SH-SY5Y (cell line): Measurements from ENCODE around the gene E2F8.

Experiments
- GATA2 ChIP-seq: IDR thresholded peaks from 2 replicates; pipeline ENCODE4 v1.6.1; 2011; ENCODE audit warnings: mild to moderate bottlenecking, low read depth, low read length
- GATA3 ChIP-seq: IDR thresholded peaks from 2 replicates; pipeline ENCODE4 v1.6.1; 2011; ENCODE audit warnings: low read depth, mild to moderate bottlenecking, low read length, moderate library complexity

DNA sequence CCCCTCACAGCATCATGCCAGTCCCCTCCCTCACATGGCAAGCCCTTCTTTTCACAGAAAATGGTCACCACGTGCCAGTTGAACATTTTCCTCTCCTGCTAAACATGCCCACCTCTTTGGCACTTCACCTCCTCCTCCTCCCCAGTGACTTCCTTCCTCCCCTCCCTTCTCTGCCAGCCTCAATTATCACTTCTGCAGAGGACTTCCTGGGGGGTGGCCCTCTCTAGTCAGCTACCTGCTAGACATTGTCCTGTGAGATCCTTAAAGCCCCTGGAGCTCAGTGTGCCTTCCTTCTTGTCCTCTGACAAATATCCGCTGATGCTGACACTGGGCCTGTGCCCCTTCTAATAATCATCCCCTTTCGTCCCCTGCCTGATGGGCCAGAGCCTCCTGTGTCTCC, 43.2 kb upstream of the E2F8 start:
- TF ChIP-seq GATA2: no peak
- no peak for TF ChIP-seq GATA3
